Mesendoderm (in vitro differentiated cells): ENCODE data around the gene SORCS2.

ENCODE experiments used
- DNase-seq: peaks from one replicate; pipeline ENCODE4 v3.0.0; 2013
- H2AK5ac ChIP-seq: 2 replicates; pipeline ENCODE4 v1.6.1; 2013; ENCODE audit warnings: low read length, inconsistent platforms
- H2BK120ac ChIP-seq: 2 replicates; pipeline ENCODE4 v1.6.1; 2013; ENCODE audit warnings: low read depth, mild to moderate bottlenecking, low read length, moderate library complexity, mixed read lengths
- H2BK15ac ChIP-seq: replicated peaks from 2 replicates; pipeline ENCODE4 v1.6.1; 2013; ENCODE audit warnings: low read depth, mild to moderate bottlenecking, moderate library complexity
- H2BK5ac ChIP-seq: 2 replicates; pipeline ENCODE4 v1.6.1; 2013; ENCODE audit warnings: low read length, inconsistent platforms
- H3K18ac ChIP-seq: 2 replicates; pipeline ENCODE4 v1.6.1; 2013; ENCODE audit warnings: mild to moderate bottlenecking, low read length, mixed read lengths
- H3K23ac ChIP-seq: one replicate; pipeline ENCODE4 v1.6.1; 2013; ENCODE audit warnings: low read length
- H3K27ac ChIP-seq: 2 replicates; pipeline ENCODE4 v1.5.1; 2013; ENCODE audit warnings: low read depth, mild to moderate bottlenecking, inconsistent platforms, low read length, moderate library complexity
- H3K27me3 ChIP-seq: 2 replicates; pipeline ENCODE4 v1.6.1; 2013; ENCODE audit warnings: low read length, control low read depth, mild to moderate bottlenecking, inconsistent platforms; ENCODE audit not compliant: insufficient read depth, poor library complexity
- H3K36me3 ChIP-seq: 2 replicates; pipeline ENCODE4 v1.6.1; 2013; ENCODE audit warnings: low read length, inconsistent platforms; ENCODE audit not compliant: control insufficient read depth, insufficient read depth
- H3K4ac ChIP-seq: one replicate; pipeline ENCODE4 v1.6.1; 2013; ENCODE audit warnings: low read depth, mild to moderate bottlenecking, low read length, moderate library complexity
- H3K4me1 ChIP-seq: 2 replicates; pipeline ENCODE4 v1.6.1; 2013; ENCODE audit warnings: low read depth, low read length, inconsistent platforms; ENCODE audit not compliant: control insufficient read depth
- H3K4me2 ChIP-seq: 2 replicates; pipeline ENCODE4 v1.6.1; 2013; ENCODE audit warnings: low read length
- H3K4me3 ChIP-seq: 2 replicates; pipeline ENCODE4 v1.5.1; 2013; ENCODE audit warnings: mild to moderate bottlenecking, low read length
- H3K56ac ChIP-seq: one replicate; pipeline ENCODE4 v1.6.1; 2013; ENCODE audit warnings: low read length
- H3K79me1 ChIP-seq: 2 replicates; pipeline ENCODE4 v1.6.1; 2013; ENCODE audit warnings: low read length, inconsistent platforms
- H3K79me2 ChIP-seq: 2 replicates; pipeline ENCODE4 v1.6.1; 2013; ENCODE audit warnings: mild to moderate bottlenecking, low read length; ENCODE audit not compliant: control insufficient read depth, insufficient read depth
- H3K9ac ChIP-seq: 2 replicates; pipeline ENCODE4 v1.6.1; 2013; ENCODE audit warnings: low read length, inconsistent platforms
- H4K5ac ChIP-seq: one replicate; pipeline ENCODE4 v1.6.1; 2013; ENCODE audit warnings: low read length
- H4K8ac ChIP-seq: one replicate; pipeline ENCODE4 v1.6.1; 2013; ENCODE audit warnings: low read depth, mild to moderate bottlenecking, control low read depth, low read length, moderate library complexity
- WGBS: extraction: QIAGEN DNeasy Blood & Tissue Kit; methylation state at CpG from one replicate; pipeline ENCODE4 v1.1.7; 2013; ENCODE audit warnings: low lambda C conversion rate, missing lambda C conversion rate; ENCODE audit not compliant: insufficient coverage; ENCODE audit errors: extremely low coverage; 5-methylcytosine and 5-hydroxymethylcytosine counted together

SORCS2 gene

DNA sequence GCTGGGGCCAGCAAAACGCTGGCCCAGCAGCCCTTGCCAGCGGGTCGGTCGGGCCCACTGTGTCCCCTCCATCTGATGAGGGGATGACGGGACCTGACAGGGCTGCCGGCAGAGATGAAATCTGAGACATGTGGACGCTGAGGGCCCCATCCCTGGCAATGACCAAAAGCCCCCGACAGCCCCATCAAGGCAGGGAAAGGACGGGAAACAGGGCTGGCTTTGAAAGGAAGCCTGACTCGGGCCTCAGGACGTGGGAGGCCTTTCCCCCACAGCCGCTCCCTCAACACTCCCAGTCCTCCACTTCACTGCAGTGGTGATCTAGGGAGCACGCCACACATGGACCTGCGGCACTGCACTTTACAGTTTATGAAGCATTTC lies 544.9 kb downstream of the SORCS2 start:
- Histone ChIP-seq H3K4ac (no peak overlapping the region), H2BK120ac (no peak overlapping the region), H2AK5ac (no peak overlapping the region), H3K4me3 (no peak overlapping the region), H3K36me3 (no peaks in the 10 kb centered on the region), H3K9ac (no peak overlapping the region), H3K23ac (no peak overlapping the region), H3K18ac (no peak overlapping the region), H2BK5ac (no peak overlapping the region), H4K8ac (no peak overlapping the region), H3K79me1 (no peaks in the 10 kb centered on the region), H2BK15ac (no peak overlapping the region), H3K27ac (no peak overlapping the region), H3K79me2 (no peaks in the 10 kb centered on the region), H3K4me2 (no peak overlapping the region), H4K5ac (no peak overlapping the region), H3K56ac (no peak overlapping the region), H3K27me3 (no peaks in the 10 kb centered on the region), H3K4me1 (no peaks in the 10 kb centered on the region)
- WGBS = no CpG with 5 or more reads among the region's 14 CpGs
- DNase-seq = no peak

GRCh38 chr4:7737752-7738457 lies 545.6 kb downstream of the SORCS2 start:
- no peak for DNase-seq
- no peaks in the 10 kb centered on the region for H3K36me3 ChIP-seq

GRCh38 chr4:7738458-7739076 lies 546.2 kb downstream of the SORCS2 start:
- DNase-seq = no peak
- no peaks in the 10 kb centered on the region for H3K36me3 ChIP-seq
- no peak overlapping the region for H2BK120ac ChIP-seq
- H3K56ac ChIP-seq = no peak overlapping the region
- no peak overlapping the region for H4K8ac ChIP-seq
- no peak overlapping the region for H4K5ac ChIP-seq
- no peak overlapping the region for H3K9ac ChIP-seq
- H3K23ac ChIP-seq = no peak overlapping the region
- no peak overlapping the region for H2BK15ac ChIP-seq
- no peak overlapping the region for H2BK5ac ChIP-seq
- H3K18ac ChIP-seq = no peak overlapping the region
- H3K4me3 ChIP-seq = no peak overlapping the region
- no peak overlapping the region for H3K4me2 ChIP-seq
- no peaks in the 10 kb centered on the region for H3K79me2 ChIP-seq
- no peaks in the 10 kb centered on the region for H3K27me3 ChIP-seq
- H3K27ac ChIP-seq = no peak overlapping the region
- no CpG with 5 or more reads among the region's 32 CpGs for WGBS
- no peaks in the 10 kb centered on the region for H3K4me1 ChIP-seq
- no peaks in the 10 kb centered on the region for H3K79me1 ChIP-seq
- H3K4ac ChIP-seq = no peak overlapping the region
- no peak overlapping the region for H2AK5ac ChIP-seq

More at GRCh38 chr4:7737752-7738457, 545.6 kb downstream of the SORCS2 start:
- no peak overlapping the region for H3K4me3 ChIP-seq
- no peaks in the 10 kb centered on the region for H3K79me1 ChIP-seq
- H3K4me1 ChIP-seq = no peaks in the 10 kb centered on the region
- no peak overlapping the region for H3K23ac ChIP-seq
- no peak overlapping the region for H3K56ac ChIP-seq
- H3K79me2 ChIP-seq = no peaks in the 10 kb centered on the region
- no peak overlapping the region for H3K27ac ChIP-seq
- H2BK120ac ChIP-seq = no peak overlapping the region
- H4K8ac ChIP-seq = no peak overlapping the region
- H2AK5ac ChIP-seq = no peak overlapping the region
- no peak overlapping the region for H3K4me2 ChIP-seq
- H3K9ac ChIP-seq = no peak overlapping the region
- no peak overlapping the region for H3K18ac ChIP-seq
- no peak overlapping the region for H4K5ac ChIP-seq
- no CpG with 5 or more reads among the region's 19 CpGs for WGBS
- no peak overlapping the region for H2BK5ac ChIP-seq
- H3K27me3 ChIP-seq = no peaks in the 10 kb centered on the region
- no peak overlapping the region for H2BK15ac ChIP-seq
- H3K4ac ChIP-seq = no peak overlapping the region

GRCh38 chr4:7739077-7739917 lies 547.0 kb downstream of the SORCS2 start:
- Histone ChIP-seq H3K4me3 (no peak overlapping the region), H3K4ac (no peak overlapping the region), H3K9ac (no peak overlapping the region), H3K27me3 (no peaks in the 10 kb centered on the region), H3K4me2 (no peak overlapping the region), H3K23ac (no peak overlapping the region), H3K36me3 (no peaks in the 10 kb centered on the region), H2BK120ac (no peak overlapping the region), H2BK15ac (no peak overlapping the region), H3K4me1 (no peaks in the 10 kb centered on the region), H3K56ac (no peak overlapping the region), H2AK5ac (no peak overlapping the region), H3K79me1 (no peaks in the 10 kb centered on the region), H4K8ac (no peak overlapping the region), H3K18ac (no peak overlapping the region), H2BK5ac (no peak overlapping the region), H3K79me2 (no peaks in the 10 kb centered on the region), H4K5ac (no peak overlapping the region), H3K27ac (no peak overlapping the region)
- no CpG with 5 or more reads among the region's 37 CpGs for WGBS
- no peak for DNase-seq

- Histone ChIP-seq H3K18ac (no peak overlapping the region), H3K9ac (no peak overlapping the region), H4K8ac (no peak overlapping the region), H3K56ac (no peak overlapping the region), H3K27ac (no peak overlapping the region), H3K4me1 (no peaks in the 10 kb centered on the region), H4K5ac (no peak overlapping the region), H3K4me3 (no peak overlapping the region), H3K23ac (no peak overlapping the region), H2BK5ac (no peak overlapping the region), H2AK5ac (no peak overlapping the region), H3K79me1 (no peaks in the 10 kb centered on the region), H3K4me2 (no peak overlapping the region), H2BK120ac (no peak overlapping the region), H2BK15ac (no peak overlapping the region), H3K36me3 (no peaks in the 10 kb centered on the region), H3K79me2 (no peaks in the 10 kb centered on the region), H3K27me3 (no peaks in the 10 kb centered on the region), H3K4ac (no peak overlapping the region)
- DNase-seq = no peak
- no CpG with 5 or more reads among the region's 45 CpGs for WGBS
Measured at GRCh38 chr4:7739918-7740865, 547.9 kb downstream of the SORCS2 start.
